HEK293 (cell line): ENCODE measurements around the gene WDFY2.

ENCODE experiments used
- EGR2 ChIP-seq: fragments of 450-650 bp; formaldehyde crosslinking; IDR thresholded peaks from 2 replicates; pipeline ENCODE4 v1.5.1; 2016; ENCODE audit warnings: low read depth, missing biosample characterization, missing genetic modification characterization
- GFI1B ChIP-seq: fragments of 450-650 bp; formaldehyde crosslinking; IDR thresholded peaks from 2 replicates; pipeline ENCODE4 v1.5.1; 2016; ENCODE audit warnings: missing biosample characterization, missing genetic modification characterization
- HOXC10 ChIP-seq: sonication (generic); formaldehyde crosslinking; IDR thresholded peaks from 2 replicates; pipeline ENCODE4 v1.8.1; 2023; ENCODE audit warnings: mild to moderate bottlenecking, missing genetic modification reagents
- ZNF174 ChIP-seq: fragments of 450-650 bp; formaldehyde crosslinking; IDR thresholded peaks from 2 replicates; pipeline ENCODE4 v1.5.0; 2017; ENCODE audit warnings: missing biosample characterization, mild to moderate bottlenecking, missing genetic modification characterization
- ZNF311 ChIP-seq: fragments of 450-650 bp; formaldehyde crosslinking; IDR thresholded peaks from 2 replicates; pipeline ENCODE4 v1.5.1; 2017; ENCODE audit warnings: missing biosample characterization, missing genetic modification characterization, borderline replicate concordance
- ZNF341 ChIP-seq: fragments of 450-650 bp; formaldehyde crosslinking; IDR thresholded peaks from 2 replicates; pipeline ENCODE4; 2016; ENCODE audit warnings: low read depth, missing biosample characterization, missing genetic modification characterization
- ZNF350 ChIP-seq: fragments of 450-650 bp; formaldehyde crosslinking; IDR thresholded peaks from 2 replicates; pipeline ENCODE4 v1.5.0; 2017; ENCODE audit warnings: missing biosample characterization, mild to moderate bottlenecking, missing genetic modification characterization
- ZNF391 ChIP-seq: fragments of 450-650 bp; formaldehyde crosslinking; IDR thresholded peaks from 2 replicates; pipeline ENCODE4 v1.5.1; 2016; ENCODE audit warnings: low read depth, missing biosample characterization, missing genetic modification characterization, borderline replicate concordance
- ZNF629 ChIP-seq: fragments of 450-650 bp; formaldehyde crosslinking; IDR thresholded peaks from 2 replicates; pipeline ENCODE4 v1.5.1; 2017; ENCODE audit warnings: missing biosample characterization, missing genetic modification characterization
- ZNF660 ChIP-seq: fragments of 450-650 bp; IDR thresholded peaks from 2 replicates; pipeline ENCODE4 v1.5.1; 2018; ENCODE audit warnings: missing biosample characterization, mild to moderate bottlenecking, missing genetic modification characterization
- ZNF677 ChIP-seq: fragments of 450-650 bp; IDR thresholded peaks from 2 replicates; pipeline ENCODE4 v1.5.0; 2018; ENCODE audit warnings: missing biosample characterization, mild to moderate bottlenecking, missing genetic modification characterization, moderate library complexity
- ZNF792 ChIP-seq: fragments of 450-650 bp; formaldehyde crosslinking; IDR thresholded peaks from 2 replicates; pipeline ENCODE4 v1.5.1; 2016; ENCODE audit warnings: missing biosample characterization, missing genetic modification characterization
- TF ChIP-seq, protein P1 (sequence below): fragments of 450-650 bp; formaldehyde crosslinking; IDR thresholded peaks from 2 replicates; pipeline ENCODE4 v1.5.1; 2016; ENCODE audit warnings: missing biosample characterization, missing genetic modification characterization, borderline replicate concordance
- TF ChIP-seq, protein P2 (sequence below): fragments of 450-650 bp; formaldehyde crosslinking; IDR thresholded peaks from 2 replicates; pipeline ENCODE4 v1.5.1; 2016; ENCODE audit warnings: missing biosample characterization, missing genetic modification characterization
- TF ChIP-seq, protein P3 (sequence below): fragments of 450-650 bp; formaldehyde crosslinking; IDR thresholded peaks from 2 replicates; pipeline ENCODE4 v1.5.1; 2017; ENCODE audit warnings: missing biosample characterization, missing genetic modification characterization
- TF ChIP-seq, protein P4 (sequence below): fragments of 450-650 bp; formaldehyde crosslinking; IDR thresholded peaks from 2 replicates; pipeline ENCODE4 v1.5.1; 2016; ENCODE audit warnings: missing biosample characterization, missing genetic modification characterization
- TF ChIP-seq, protein P5 (sequence below): fragments of 450-650 bp; formaldehyde crosslinking; IDR thresholded peaks from 2 replicates; pipeline ENCODE4 v1.5.1; 2016; ENCODE audit warnings: missing biosample characterization, missing genetic modification characterization
- TF ChIP-seq, protein P6 (sequence below): fragments of 450-650 bp; formaldehyde crosslinking; IDR thresholded peaks from 2 replicates; pipeline ENCODE4 v1.5.1; 2017; ENCODE audit warnings: missing biosample characterization, missing genetic modification characterization
- TF ChIP-seq, protein P7 (sequence below): fragments of 450-650 bp; formaldehyde crosslinking; IDR thresholded peaks from 2 replicates; pipeline ENCODE4 v1.5.1; 2016; ENCODE audit warnings: missing biosample characterization, missing genetic modification characterization
- TF ChIP-seq, protein P8 (sequence below): fragments of 450-650 bp; formaldehyde crosslinking; IDR thresholded peaks from 2 replicates; pipeline ENCODE4 v1.5.1; 2016; ENCODE audit warnings: missing biosample characterization, missing genetic modification characterization

Gene WDFY2

DNA sequence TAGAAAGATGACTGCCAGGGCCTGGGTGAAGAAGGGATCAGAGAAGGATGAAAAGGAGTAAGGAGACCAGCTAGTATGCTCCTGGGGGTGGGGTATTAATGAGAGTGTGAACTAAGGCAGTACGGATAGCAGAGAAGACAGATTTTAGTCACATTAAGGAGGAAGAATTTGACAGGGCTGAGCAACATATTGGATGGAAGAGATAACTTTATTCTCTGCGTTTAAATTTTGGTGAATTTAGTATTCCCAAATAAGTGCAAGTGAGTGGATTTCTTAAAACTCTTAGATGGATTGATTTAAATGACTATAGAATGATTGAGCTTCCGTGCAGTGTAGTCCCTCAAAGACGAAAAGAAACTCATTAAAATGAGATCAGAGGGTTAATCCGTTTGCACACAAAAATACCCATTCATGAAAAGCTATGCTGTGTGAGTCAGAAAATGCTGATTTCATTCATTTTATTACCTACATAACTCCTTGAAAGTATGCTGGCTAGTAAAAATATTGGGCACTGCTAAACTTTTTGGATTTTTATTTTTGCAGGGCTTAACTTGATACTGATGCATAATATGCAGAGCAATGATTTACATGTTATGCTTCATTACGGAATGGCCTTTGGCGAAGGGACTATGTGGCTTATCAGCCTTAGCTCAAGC lies 54.1 kb downstream of the WDFY2 start (continued):
- TF ChIP-seq, protein P1, sequence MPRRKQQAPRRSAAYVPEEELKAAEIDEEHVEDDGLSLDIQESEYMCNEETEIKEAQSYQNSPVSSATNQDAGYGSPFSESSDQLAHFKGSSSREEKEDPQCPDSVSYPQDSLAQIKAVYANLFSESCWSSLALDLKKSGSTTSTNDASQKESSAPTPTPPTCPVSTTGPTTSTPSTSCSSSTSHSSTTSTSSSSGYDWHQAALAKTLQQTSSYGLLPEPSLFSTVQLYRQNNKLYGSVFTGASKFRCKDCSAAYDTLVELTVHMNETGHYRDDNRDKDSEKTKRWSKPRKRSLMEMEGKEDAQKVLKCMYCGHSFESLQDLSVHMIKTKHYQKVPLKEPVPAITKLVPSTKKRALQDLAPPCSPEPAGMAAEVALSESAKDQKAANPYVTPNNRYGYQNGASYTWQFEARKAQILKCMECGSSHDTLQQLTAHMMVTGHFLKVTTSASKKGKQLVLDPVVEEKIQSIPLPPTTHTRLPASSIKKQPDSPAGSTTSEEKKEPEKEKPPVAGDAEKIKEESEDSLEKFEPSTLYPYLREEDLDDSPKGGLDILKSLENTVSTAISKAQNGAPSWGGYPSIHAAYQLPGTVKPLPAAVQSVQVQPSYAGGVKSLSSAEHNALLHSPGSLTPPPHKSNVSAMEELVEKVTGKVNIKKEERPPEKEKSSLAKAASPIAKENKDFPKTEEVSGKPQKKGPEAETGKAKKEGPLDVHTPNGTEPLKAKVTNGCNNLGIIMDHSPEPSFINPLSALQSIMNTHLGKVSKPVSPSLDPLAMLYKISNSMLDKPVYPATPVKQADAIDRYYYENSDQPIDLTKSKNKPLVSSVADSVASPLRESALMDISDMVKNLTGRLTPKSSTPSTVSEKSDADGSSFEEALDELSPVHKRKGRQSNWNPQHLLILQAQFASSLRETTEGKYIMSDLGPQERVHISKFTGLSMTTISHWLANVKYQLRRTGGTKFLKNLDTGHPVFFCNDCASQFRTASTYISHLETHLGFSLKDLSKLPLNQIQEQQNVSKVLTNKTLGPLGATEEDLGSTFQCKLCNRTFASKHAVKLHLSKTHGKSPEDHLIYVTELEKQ (tag by site-specific recombination), result peak; percentile 90
- TF ChIP-seq EGR2 (tag by site-specific recombination) (no peak), HOXC10 (CRISPR knock-in tag) (no peak), ZNF391 (tag by site-specific recombination) (no peak), ZNF660 (tag by site-specific recombination) (peak; percentile 81), ZNF792 (tag by site-specific recombination) (no peak), ZNF350 (tag by site-specific recombination) (no peak), ZNF311 (no peak), ZNF629 (tag by site-specific recombination) (peak; percentile 92), GFI1B (tag by site-specific recombination) (peak; percentile 78), ZNF174 (no peak), ZNF677 (no peak), ZNF341 (tag by site-specific recombination) (no peak)
- TF ChIP-seq, protein P2, sequence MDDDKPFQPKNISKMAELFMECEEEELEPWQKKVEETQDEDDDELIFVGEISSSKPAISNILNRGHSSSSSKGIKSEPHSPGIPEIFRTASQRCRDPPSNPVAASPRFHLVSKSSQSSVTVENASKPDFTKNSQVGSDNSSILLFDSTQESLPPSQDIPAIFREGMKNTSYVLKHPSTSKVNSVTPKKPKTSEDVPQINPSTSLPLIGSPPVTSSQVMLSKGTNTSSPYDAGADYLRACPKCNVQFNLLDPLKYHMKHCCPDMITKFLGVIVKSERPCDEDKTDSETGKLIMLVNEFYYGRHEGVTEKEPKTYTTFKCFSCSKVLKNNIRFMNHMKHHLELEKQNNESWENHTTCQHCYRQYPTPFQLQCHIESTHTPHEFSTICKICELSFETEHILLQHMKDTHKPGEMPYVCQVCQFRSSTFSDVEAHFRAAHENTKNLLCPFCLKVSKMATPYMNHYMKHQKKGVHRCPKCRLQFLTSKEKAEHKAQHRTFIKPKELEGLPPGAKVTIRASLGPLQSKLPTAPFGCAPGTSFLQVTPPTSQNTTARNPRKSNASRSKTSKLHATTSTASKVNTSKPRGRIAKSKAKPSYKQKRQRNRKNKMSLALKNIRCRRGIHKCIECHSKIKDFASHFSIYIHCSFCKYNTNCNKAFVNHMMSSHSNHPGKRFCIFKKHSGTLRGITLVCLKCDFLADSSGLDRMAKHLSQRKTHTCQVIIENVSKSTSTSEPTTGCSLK (tag by site-specific recombination), result no peak
- TF ChIP-seq, protein P3, sequence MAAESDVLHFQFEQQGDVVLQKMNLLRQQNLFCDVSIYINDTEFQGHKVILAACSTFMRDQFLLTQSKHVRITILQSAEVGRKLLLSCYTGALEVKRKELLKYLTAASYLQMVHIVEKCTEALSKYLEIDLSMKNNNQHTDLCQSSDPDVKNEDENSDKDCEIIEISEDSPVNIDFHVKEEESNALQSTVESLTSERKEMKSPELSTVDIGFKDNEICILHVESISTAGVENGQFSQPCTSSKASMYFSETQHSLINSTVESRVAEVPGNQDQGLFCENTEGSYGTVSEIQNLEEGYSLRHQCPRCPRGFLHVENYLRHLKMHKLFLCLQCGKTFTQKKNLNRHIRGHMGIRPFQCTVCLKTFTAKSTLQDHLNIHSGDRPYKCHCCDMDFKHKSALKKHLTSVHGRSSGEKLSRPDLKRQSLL (tag by site-specific recombination), result no peak
- TF ChIP-seq, protein P4, sequence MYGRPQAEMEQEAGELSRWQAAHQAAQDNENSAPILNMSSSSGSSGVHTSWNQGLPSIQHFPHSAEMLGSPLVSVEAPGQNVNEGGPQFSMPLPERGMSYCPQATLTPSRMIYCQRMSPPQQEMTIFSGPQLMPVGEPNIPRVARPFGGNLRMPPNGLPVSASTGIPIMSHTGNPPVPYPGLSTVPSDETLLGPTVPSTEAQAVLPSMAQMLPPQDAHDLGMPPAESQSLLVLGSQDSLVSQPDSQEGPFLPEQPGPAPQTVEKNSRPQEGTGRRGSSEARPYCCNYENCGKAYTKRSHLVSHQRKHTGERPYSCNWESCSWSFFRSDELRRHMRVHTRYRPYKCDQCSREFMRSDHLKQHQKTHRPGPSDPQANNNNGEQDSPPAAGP (tag by site-specific recombination), result 0 out of 2 replicates have a peak, but pooled peaks have one; percentile 24
- TF ChIP-seq, protein P5, sequence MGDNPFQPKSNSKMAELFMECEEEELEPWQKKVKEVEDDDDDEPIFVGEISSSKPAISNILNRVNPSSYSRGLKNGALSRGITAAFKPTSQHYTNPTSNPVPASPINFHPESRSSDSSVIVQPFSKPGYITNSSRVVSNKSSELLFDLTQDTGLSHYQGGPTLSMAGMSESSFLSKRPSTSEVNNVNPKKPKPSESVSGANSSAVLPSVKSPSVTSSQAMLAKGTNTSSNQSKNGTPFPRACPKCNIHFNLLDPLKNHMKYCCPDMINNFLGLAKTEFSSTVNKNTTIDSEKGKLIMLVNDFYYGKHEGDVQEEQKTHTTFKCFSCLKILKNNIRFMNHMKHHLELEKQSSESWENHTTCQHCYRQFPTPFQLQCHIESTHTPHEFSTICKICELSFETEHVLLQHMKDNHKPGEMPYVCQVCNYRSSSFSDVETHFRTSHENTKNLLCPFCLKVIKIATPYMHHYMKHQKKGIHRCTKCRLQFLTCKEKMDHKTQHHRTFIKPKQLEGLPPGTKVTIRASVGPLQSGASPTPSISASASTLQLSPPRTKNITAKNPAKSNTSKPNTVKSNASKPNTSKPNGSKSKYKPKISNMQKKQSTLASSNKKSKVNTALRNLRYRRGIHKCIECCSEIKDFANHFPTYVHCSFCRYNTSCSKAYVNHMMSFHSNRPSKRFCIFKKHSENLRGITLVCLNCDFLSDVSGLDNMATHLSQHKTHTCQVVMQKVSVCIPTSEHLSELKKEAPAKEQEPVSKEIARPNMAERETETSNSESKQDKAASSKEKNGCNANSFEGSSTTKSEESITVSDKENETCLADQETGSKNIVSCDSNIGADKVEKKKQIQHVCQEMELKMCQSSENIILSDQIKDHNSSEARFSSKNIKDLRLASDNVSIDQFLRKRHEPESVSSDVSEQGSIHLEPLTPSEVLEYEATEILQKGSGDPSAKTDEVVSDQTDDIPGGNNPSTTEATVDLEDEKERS (tag by site-specific recombination), result no peak
- TF ChIP-seq, protein P6, sequence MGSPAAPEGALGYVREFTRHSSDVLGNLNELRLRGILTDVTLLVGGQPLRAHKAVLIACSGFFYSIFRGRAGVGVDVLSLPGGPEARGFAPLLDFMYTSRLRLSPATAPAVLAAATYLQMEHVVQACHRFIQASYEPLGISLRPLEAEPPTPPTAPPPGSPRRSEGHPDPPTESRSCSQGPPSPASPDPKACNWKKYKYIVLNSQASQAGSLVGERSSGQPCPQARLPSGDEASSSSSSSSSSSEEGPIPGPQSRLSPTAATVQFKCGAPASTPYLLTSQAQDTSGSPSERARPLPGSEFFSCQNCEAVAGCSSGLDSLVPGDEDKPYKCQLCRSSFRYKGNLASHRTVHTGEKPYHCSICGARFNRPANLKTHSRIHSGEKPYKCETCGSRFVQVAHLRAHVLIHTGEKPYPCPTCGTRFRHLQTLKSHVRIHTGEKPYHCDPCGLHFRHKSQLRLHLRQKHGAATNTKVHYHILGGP (tag by site-specific recombination), result peak; percentile 76
- TF ChIP-seq, protein P7, sequence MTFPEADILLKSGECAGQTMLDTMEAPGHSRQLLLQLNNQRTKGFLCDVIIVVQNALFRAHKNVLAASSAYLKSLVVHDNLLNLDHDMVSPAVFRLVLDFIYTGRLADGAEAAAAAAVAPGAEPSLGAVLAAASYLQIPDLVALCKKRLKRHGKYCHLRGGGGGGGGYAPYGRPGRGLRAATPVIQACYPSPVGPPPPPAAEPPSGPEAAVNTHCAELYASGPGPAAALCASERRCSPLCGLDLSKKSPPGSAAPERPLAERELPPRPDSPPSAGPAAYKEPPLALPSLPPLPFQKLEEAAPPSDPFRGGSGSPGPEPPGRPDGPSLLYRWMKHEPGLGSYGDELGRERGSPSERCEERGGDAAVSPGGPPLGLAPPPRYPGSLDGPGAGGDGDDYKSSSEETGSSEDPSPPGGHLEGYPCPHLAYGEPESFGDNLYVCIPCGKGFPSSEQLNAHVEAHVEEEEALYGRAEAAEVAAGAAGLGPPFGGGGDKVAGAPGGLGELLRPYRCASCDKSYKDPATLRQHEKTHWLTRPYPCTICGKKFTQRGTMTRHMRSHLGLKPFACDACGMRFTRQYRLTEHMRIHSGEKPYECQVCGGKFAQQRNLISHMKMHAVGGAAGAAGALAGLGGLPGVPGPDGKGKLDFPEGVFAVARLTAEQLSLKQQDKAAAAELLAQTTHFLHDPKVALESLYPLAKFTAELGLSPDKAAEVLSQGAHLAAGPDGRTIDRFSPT (tag by site-specific recombination), result peak; percentile 92
- TF ChIP-seq, protein P8, sequence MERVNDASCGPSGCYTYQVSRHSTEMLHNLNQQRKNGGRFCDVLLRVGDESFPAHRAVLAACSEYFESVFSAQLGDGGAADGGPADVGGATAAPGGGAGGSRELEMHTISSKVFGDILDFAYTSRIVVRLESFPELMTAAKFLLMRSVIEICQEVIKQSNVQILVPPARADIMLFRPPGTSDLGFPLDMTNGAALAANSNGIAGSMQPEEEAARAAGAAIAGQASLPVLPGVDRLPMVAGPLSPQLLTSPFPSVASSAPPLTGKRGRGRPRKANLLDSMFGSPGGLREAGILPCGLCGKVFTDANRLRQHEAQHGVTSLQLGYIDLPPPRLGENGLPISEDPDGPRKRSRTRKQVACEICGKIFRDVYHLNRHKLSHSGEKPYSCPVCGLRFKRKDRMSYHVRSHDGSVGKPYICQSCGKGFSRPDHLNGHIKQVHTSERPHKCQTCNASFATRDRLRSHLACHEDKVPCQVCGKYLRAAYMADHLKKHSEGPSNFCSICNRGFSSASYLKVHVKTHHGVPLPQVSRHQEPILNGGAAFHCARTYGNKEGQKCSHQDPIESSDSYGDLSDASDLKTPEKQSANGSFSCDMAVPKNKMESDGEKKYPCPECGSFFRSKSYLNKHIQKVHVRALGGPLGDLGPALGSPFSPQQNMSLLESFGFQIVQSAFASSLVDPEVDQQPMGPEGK (tag by site-specific recombination), result peak; percentile 43; the same call in 1 of the 2 replicates
